ENCODE data around the gene DRC7.
"Not testable (repeated sequence)": the region's sequence is repeated elsewhere in the genome, so short reads cannot be mapped to it uniquely, and the experiment has no call there.

Gene DRC7

GRCh38 chr16:57696240-57696639 is 1.6 kb downstream of the DRC7 start:
- DNase-seq = no peak

GRCh38 chr16:57697896-57698537 is 3.4 kb downstream of the DRC7 start:
- no peak for DNase-seq

- no peak for DNase-seq
Measured at GRCh38 chr16:57698812-57699405, 4.3 kb downstream of the DRC7 start.

- DNase-seq = no peak
Measured at GRCh38 chr16:57699481-57699880, 4.9 kb downstream of the DRC7 start.

GRCh38 chr16:57699899-57700298 is 5.3 kb downstream of the DRC7 start:
- DNase-seq = no peak

GRCh38 chr16:57700781-57701551 is 6.4 kb downstream of the DRC7 start:
- DNase-seq = no peak

- DNase-seq = no peak
Measured at GRCh38 chr16:57701759-57702371, 7.3 kb downstream of the DRC7 start.

GRCh38 chr16:57703416-57704010 is 8.9 kb downstream of the DRC7 start:
- no peak for DNase-seq

GRCh38 chr16:57704011-57704904 is 9.7 kb downstream of the DRC7 start:
- no peak for DNase-seq

- no peak for DNase-seq
Measured at GRCh38 chr16:57704905-57705852, 10.6 kb downstream of the DRC7 start.

GRCh38 chr16:57706717-57707116 is 12.1 kb downstream of the DRC7 start:
- DNase-seq = no peak

- no peak for DNase-seq
Measured at GRCh38 chr16:57707331-57707730, 12.7 kb downstream of the DRC7 start.

- no peak for DNase-seq
Measured at GRCh38 chr16:57708168-57708567, 13.6 kb downstream of the DRC7 start.

- DNase-seq = no peak
Measured at GRCh38 chr16:57709663-57710062, 15.1 kb downstream of the DRC7 start.

- DNase-seq = no peak
Measured at GRCh38 chr16:57711346-57711745, 16.7 kb downstream of the DRC7 start.

GRCh38 chr16:57711993-57712392 is 17.4 kb downstream of the DRC7 start:
- no peak for DNase-seq

GRCh38 chr16:57712569-57712968 is 18.0 kb downstream of the DRC7 start:
- not testable (repeated sequence) for DNase-seq

GRCh38 chr16:57713596-57713995 is 19.0 kb downstream of the DRC7 start:
- DNase-seq = no peak

- no peak for DNase-seq
Measured at GRCh38 chr16:57714047-57714446, 19.4 kb downstream of the DRC7 start.

- DNase-seq = no peak
Measured at GRCh38 chr16:57720142-57720575, 25.6 kb downstream of the DRC7 start.
